ENCODE data around the gene GPR137C.

The GPR137C gene

GRCh38 chr14:52656905-52657304 lies 104.3 kb downstream of the GPR137C start:
- Histone ChIP-seq H4K20me1 (ENCODE audit: insufficient read depth, low read length) (no peaks in the 10 kb centered on the region), H3K27ac (ENCODE audit: low read length) (no peak overlapping the region), H3K4me2 (ENCODE audit: insufficient read depth, low read length) (no peak overlapping the region), H3K9ac (ENCODE audit: low read depth, low read length) (no peak overlapping the region), H2AFZ (ENCODE audit: low read depth, low read length) (no peak overlapping the region), H3K9me3 (ENCODE audit: insufficient read depth, low read length, severe bottlenecking) (no peaks in the 10 kb centered on the region), H3K79me2 (ENCODE audit: insufficient read depth, low read length) (no peaks in the 10 kb centered on the region), H3K4me1 (ENCODE audit: insufficient read depth, low read length) (no peaks in the 10 kb centered on the region), H3K27me3 (ENCODE audit: insufficient read depth, low read length, poor library complexity) (no peaks in the 10 kb centered on the region), H3K36me3 (ENCODE audit: insufficient read depth, low read length) (peaks cover 73% of the 10 kb centered on the region), H3K4me3 (ENCODE audit: low read depth in 1 of 2, low read length in 2 of 2) (no peak overlapping the region)
- no peak for TF ChIP-seq EZH2 (IDR thresholded peaks at IDR 0.05; ENCODE audit: borderline replicate concordance, low read depth, low read length, severe bottlenecking)
- TF ChIP-seq, protein P1, sequence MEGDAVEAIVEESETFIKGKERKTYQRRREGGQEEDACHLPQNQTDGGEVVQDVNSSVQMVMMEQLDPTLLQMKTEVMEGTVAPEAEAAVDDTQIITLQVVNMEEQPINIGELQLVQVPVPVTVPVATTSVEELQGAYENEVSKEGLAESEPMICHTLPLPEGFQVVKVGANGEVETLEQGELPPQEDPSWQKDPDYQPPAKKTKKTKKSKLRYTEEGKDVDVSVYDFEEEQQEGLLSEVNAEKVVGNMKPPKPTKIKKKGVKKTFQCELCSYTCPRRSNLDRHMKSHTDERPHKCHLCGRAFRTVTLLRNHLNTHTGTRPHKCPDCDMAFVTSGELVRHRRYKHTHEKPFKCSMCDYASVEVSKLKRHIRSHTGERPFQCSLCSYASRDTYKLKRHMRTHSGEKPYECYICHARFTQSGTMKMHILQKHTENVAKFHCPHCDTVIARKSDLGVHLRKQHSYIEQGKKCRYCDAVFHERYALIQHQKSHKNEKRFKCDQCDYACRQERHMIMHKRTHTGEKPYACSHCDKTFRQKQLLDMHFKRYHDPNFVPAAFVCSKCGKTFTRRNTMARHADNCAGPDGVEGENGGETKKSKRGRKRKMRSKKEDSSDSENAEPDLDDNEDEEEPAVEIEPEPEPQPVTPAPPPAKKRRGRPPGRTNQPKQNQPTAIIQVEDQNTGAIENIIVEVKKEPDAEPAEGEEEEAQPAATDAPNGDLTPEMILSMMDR (IDR thresholded peaks at IDR 0.05; ENCODE audit: borderline replicate concordance, extremely low read depth, low read length, poor library complexity, severe bottlenecking), result no peak
- ATAC-seq (ENCODE audit: insufficient read depth, low read depth) (no peak), DNase-seq (no peak)

DNA sequence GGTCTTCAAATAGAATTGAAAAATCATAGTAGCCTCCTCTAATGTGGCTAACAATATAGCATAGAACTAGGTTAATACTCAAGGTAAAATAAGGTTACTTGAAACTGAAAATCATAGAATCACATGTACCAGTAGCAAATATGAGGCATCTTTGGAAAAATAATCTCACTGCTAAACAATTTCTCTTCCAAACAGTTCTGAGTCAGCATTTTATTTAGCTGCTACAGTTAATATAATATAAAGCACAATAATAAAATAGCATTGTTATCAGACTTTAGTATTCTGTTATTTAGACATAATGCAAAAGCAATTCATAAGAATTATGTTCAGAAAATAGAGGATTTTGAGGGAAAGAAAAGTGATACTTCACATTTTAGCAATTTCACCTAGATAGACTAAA lies 107.7 kb downstream of the GPR137C start:
- Histone ChIP-seq H3K4me3 (ENCODE audit: low read depth in 1 of 2, low read length in 2 of 2) (no peak overlapping the region), H2AFZ (ENCODE audit: low read depth, low read length) (no peak overlapping the region), H3K27me3 (ENCODE audit: insufficient read depth, low read length, poor library complexity) (no peaks in the 10 kb centered on the region), H4K20me1 (ENCODE audit: insufficient read depth, low read length) (no peaks in the 10 kb centered on the region), H3K36me3 (ENCODE audit: insufficient read depth, low read length) (peaks cover 48% of the 10 kb centered on the region), H3K4me1 (ENCODE audit: insufficient read depth, low read length) (no peaks in the 10 kb centered on the region), H3K4me2 (ENCODE audit: insufficient read depth, low read length) (no peak overlapping the region), H3K27ac (ENCODE audit: low read length) (no peak overlapping the region), H3K79me2 (ENCODE audit: insufficient read depth, low read length) (no peaks in the 10 kb centered on the region), H3K9ac (ENCODE audit: low read depth, low read length) (no peak overlapping the region), H3K9me3 (ENCODE audit: insufficient read depth, low read length, severe bottlenecking) (no peaks in the 10 kb centered on the region)
- no peak for TF ChIP-seq EZH2 (IDR thresholded peaks at IDR 0.05; ENCODE audit: borderline replicate concordance, low read depth, low read length, severe bottlenecking)
- TF ChIP-seq, protein P1 (IDR thresholded peaks at IDR 0.05; ENCODE audit: borderline replicate concordance, extremely low read depth, low read length, poor library complexity, severe bottlenecking), result no peak
- DNase-seq (no peak), ATAC-seq (ENCODE audit: insufficient read depth, low read depth) (no peak)

DNA sequence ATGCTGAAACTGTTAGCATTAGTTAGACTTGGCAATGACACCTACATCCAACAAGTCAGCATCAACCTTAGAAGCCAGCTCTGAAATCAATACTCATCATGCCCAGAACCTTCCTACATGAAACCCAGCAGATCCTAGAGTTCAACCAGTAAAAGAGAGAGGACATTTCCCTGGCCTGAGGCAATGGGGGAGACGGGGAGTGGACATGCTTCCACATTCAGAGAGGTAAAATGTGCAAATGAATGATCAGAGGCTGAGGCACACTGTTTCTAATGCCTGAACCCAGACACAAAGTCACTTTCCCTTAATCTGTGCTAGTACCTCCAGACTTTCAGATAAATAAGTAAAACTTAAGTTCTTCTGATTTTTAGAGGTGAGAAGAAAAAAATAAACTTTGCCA lies 108.2 kb downstream of the GPR137C start:
- H3K36me3 ChIP-seq (ENCODE audit: insufficient read depth, low read length), result peaks cover 48% of the 10 kb centered on the region

More for the DNA sequence above, 108.2 kb downstream of the GPR137C start:
- Histone ChIP-seq H2AFZ (ENCODE audit: low read depth, low read length) (no peak overlapping the region), H3K9me3 (ENCODE audit: insufficient read depth, low read length, severe bottlenecking) (no peaks in the 10 kb centered on the region), H3K27ac (ENCODE audit: low read length) (no peak overlapping the region), H3K79me2 (ENCODE audit: insufficient read depth, low read length) (no peaks in the 10 kb centered on the region), H3K4me3 (ENCODE audit: low read depth in 1 of 2, low read length in 2 of 2) (no peak overlapping the region), H3K27me3 (ENCODE audit: insufficient read depth, low read length, poor library complexity) (no peaks in the 10 kb centered on the region), H4K20me1 (ENCODE audit: insufficient read depth, low read length) (no peaks in the 10 kb centered on the region), H3K4me2 (ENCODE audit: insufficient read depth, low read length) (no peak overlapping the region), H3K9ac (ENCODE audit: low read depth, low read length) (no peak overlapping the region), H3K4me1 (ENCODE audit: insufficient read depth, low read length) (no peaks in the 10 kb centered on the region)
- DNase-seq, result no peak
- ATAC-seq (ENCODE audit: insufficient read depth, low read depth), result no peak
- TF ChIP-seq, protein P1 (IDR thresholded peaks at IDR 0.05; ENCODE audit: borderline replicate concordance, extremely low read depth, low read length, poor library complexity, severe bottlenecking), result no peak
- no peak for TF ChIP-seq EZH2 (IDR thresholded peaks at IDR 0.05; ENCODE audit: borderline replicate concordance, low read depth, low read length, severe bottlenecking)
